Coronary artery (tissue), 2 donors: Measurements from ENCODE around the gene ZER1.
A peak's percentile ranks its signal among the peaks of the same experiment; 100 is the strongest.
"Not testable (repeated sequence)": the region's sequence is repeated elsewhere in the genome, so short reads cannot be mapped to it uniquely, and the experiment has no call there.

Experiments
- DNase-seq: peaks from one replicate; pipeline ENCODE4 v3.0.0-alpha.2; 2017; ENCODE audit warnings: low spot score
- H3K27ac ChIP-seq, 2 donors: fragments of 200-600 bp; sonication (generic); one replicate each; pipeline ENCODE4 v1.5.1; 2016 to 2019
- H3K4me3 ChIP-seq: fragments of 200-600 bp; sonication (generic); 2 replicates; pipeline ENCODE4 v1.5.1; 2016; ENCODE audit warnings: mild to moderate bottlenecking, moderate library complexity
- TF ChIP-seq, protein P1 (sequence below): fragments of 200-600 bp; sonication (generic); IDR thresholded peaks from one replicate; pipeline ENCODE4 v1.5.1; 2019; ENCODE audit warnings: antibody characterized with exemption

The ZER1 gene

DNA sequence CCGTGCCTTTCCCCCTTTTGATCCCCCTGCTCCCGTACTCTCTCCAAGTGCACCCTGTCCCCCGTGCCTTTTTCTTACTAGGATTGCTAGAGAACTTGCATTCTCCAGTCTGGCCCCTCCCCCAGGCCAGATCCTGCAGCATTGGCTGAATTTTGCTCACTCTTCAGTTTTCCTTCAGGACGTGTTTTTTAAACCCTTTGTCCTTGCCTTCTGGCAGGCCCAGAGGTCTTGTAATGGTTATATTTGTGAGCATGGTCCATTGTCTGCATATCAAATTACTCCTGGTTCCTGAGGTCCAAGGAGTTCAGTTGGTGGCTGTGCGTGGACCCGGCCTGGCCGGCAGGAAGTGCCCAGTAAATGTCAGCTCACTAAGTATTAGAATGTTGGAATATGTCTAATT is 15.9 kb upstream of the ZER1 start:
- peak overlapping the region; percentile 97 for H3K4me3 ChIP-seq
- H3K27ac ChIP-seq: peak overlapping the region; percentile 23 to 93
- TF ChIP-seq, protein P1, sequence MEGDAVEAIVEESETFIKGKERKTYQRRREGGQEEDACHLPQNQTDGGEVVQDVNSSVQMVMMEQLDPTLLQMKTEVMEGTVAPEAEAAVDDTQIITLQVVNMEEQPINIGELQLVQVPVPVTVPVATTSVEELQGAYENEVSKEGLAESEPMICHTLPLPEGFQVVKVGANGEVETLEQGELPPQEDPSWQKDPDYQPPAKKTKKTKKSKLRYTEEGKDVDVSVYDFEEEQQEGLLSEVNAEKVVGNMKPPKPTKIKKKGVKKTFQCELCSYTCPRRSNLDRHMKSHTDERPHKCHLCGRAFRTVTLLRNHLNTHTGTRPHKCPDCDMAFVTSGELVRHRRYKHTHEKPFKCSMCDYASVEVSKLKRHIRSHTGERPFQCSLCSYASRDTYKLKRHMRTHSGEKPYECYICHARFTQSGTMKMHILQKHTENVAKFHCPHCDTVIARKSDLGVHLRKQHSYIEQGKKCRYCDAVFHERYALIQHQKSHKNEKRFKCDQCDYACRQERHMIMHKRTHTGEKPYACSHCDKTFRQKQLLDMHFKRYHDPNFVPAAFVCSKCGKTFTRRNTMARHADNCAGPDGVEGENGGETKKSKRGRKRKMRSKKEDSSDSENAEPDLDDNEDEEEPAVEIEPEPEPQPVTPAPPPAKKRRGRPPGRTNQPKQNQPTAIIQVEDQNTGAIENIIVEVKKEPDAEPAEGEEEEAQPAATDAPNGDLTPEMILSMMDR: no peak
- no peak for DNase-seq

DNA sequence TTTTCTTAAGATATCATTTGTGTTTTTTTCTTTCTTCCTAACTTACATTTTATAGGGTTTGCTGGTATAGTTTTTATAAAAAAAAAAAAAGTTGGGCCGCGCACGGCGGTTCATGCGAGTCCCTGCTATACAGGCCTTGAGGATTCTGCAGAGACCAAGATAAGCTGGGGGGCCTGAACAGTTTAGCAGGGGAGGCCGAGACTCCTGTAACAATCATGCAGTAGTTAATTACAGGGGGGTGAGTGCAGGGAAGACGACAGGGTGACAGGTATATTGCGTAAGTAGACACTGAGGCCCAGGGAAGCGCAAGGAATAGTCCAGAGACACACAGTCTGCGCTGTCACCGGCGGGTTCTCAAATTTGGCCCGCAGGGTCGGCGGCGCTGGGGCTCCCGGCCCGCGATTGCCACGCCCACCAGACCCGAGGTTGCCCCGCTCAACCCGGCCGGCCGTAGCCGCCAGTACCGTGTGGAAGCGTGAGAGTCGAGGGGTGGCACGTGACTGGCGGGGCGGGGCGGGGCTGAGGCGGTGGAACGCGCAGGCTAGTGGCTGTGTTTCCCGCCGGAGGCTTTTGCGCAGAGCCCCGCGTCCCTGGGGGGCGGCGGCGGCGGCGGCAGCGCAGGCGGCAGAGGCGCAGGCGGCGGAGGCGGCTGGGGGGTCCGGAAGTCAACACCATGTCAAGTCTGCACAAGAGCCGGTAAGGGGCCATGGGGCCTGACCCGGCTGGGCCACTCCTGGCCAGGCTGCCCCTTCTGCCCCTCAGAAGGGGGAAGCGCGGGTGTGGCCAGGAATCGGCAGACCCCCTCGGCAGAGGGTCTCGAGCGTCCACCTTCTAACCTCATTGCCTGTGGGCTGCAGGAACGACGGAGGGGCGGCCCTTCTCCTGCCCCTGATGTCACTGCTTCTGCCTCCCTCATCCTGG is 15.2 kb upstream of the ZER1 start, which contains the start of gene TBC1D13:
Gene TBC1D13, plus strand, starts transcription at position 573 of the 921 bp plus-strand sequence. Its CDS starts 101 bp downstream, at position 674.
- DNase-seq: peak; percentile 93
- peak within 1 kb of the TSS; percentile 97 for H3K4me3 ChIP-seq
- H3K27ac ChIP-seq: peak within 1 kb of the TSS; percentile 23 to 93
- TF ChIP-seq, protein P1: no peak

DNA sequence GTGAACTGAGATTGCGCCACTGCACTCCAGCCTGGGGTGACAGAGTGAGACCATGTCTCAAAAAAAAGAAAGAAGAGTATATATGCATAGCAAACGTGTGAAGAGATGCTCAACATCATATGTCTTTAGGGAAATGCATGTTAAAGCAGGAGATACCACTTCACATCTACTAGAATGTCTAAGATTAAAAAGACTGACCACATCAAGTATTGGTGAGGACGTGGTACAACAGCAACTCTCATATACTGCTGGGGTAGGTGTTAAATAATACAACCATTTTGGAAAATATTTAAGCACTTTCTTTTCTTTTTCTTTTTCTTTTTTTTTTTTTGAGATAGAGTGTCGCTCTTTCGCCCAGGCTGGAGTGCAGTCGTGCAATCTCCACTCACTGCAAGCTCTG is 13.7 kb upstream of the ZER1 start:
- Histone ChIP-seq H3K27ac (no peak overlapping the region), H3K4me3 (no peak overlapping the region)
- no peak for DNase-seq
- TF ChIP-seq, protein P1: no peak

DNA sequence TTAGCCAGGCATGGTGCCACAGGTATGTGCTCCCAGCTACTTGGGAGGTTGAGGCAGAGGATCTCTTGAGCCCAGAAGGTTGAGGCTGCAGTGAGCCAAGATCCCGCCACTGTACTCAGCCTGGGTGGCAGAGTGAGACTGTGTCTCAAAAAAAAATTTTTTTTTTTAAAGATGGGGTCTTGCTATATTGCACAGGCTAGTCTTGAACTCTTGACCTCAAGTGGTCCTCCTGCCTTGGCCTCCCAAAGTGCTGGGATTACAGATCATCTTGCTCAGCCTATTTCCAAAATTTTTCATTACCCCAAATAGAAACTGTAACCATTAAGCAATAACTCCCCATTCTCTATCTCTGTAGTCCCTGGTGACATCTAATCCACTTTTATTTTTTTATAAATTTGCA is 10.9 kb upstream of the ZER1 start:
- no peak for DNase-seq
- TF ChIP-seq, protein P1: no peak
- no peak overlapping the region for H3K27ac ChIP-seq
- no peak overlapping the region for H3K4me3 ChIP-seq

DNA sequence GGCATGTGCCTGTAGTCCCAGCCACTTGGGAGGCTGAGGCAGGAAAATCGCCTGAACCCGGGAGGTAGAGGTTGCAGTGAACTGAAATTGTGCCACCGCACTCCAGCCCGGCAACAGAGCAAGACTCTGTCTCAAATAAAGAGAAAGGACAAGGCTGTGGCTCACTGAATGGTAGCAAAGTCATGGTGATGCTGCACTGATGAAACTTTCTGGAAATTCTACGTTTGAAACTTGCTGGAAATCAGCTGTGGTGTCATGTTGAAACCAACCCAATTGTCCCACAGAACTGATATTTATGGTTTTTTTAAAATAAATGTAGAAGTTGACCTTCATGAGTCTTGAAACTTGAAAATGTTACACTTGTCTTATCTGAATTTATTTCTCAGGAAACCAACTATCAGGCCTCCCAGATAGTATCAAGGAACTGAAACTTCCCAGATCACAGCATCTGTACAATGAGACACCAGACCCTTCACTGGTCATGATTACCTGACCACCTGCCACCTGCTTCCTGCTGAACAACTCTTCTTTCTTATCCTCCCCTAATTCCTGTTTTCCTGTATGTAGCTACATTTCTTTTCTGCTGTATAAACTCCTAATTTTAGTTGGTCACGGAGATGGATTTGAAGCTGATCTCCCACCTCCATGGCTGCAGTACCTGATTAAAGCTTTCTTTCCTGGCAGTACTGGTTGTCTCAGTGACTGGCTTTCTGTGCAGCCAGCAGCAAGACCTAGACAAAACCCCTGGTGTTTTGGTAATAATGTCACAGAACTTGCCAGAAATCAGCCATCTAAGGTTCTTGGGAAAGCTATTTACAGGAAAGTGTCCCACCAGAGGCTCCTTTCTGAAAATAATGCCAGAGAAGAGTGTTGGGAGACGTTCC is 9.7 kb upstream of the ZER1 start:
- TF ChIP-seq, protein P1: no peak
- no peak overlapping the region for H3K4me3 ChIP-seq
- no peak for DNase-seq

DNA sequence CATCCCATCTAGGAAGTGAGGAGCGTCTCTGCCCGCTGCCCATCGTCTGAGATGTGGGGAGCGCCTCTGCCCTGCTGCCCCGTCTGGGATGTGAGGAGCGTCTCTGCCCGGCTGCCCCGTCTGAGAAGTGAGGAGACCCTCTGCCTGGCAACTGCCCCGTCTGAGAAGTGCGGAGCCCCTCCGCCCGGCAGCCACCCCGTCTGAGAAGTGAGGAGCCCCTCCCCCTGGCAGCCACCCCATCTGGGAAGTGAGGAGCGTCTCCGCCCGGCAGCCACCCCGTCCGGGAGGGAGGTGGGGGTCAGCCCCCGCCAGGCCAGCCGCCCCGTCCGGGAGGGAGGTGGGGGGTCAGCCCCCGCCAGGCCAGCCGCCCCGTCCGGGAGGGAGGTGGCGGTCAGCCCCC is 8.4 kb upstream of the ZER1 start:
- not testable (repeated sequence) for DNase-seq, H3K27ac ChIP-seq, H3K4me3 ChIP-seq

More for the DNA sequence above, 9.7 kb upstream of the ZER1 start:
- H3K27ac ChIP-seq: no peak overlapping the region

DNA sequence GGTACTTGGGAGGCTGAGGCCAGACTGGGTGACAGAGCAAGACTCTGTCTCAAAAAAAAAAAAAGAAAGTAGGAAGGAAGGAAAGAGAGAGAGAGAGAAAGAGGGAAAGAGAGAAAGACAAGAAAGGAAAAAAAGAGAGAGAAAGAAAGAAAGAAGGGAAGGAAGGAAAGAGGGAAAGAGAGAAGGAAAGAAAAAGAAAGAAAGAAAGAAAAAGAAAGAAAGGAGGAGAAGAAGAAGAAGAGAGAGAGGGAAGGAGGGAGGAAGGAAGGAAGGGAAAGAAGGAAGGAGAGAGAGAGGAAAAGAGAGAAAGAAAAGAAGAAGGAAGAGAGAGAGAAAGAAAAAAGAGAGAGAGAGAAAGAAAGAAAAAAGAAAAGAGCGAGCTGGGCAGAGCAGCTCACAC is 3.1 kb upstream of the ZER1 start:
- TF ChIP-seq, protein P1: no peak
- Histone ChIP-seq H3K27ac (no peak overlapping the region), H3K4me3 (no peak overlapping the region)
- no peak for DNase-seq
